Measurements from ENCODE around the gene BBS4. TPM values are rescaled to one million over a fixed set of nuclear protein-coding genes. Genes with fewer than 3 reads are reported as not detected.

BBS4 gene
- total and polyA plus RNA-seq, 9 donors, result 17.8 to 30.2 (median 23.4) TPM

DNA sequence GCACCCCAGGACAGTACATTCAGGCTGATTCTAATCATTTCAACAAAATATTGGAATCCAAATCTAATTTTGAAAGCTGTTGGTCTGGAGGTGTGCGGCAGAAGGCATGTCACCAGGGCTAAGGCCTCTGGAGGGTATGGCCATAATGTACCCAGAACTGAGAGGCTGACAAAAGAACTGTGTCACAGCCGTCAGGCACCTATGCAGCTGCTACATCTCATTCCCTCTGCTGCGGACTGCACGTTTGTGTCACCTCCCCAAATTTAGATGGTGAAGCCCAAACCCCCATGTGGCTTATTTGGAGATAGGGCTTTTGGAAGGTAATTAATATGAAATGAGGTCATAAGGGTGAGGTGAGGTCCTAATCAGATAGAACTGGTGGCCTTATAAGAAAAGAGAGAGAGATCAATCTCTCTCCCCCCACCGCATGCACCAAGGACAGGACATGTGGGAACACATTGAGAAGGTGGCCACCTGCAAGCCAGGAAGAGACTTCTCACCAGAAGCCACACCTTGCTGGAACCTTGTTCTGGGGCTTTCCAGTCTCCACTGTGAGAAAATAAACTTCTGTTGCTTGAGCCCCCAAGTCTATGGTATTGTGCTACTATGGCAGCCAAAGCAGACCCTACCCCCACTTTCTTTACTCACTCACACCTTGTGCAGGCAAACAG lies 74.7 kb downstream of the BBS4 start:
- 89 to 97% (median 94%) methylated on average over 5 of the region's 5 CpGs for WGBS, 3 donors
- H3K27me3 ChIP-seq, result no peaks in the 10 kb centered on the region
- TF ChIP-seq, protein P1, sequence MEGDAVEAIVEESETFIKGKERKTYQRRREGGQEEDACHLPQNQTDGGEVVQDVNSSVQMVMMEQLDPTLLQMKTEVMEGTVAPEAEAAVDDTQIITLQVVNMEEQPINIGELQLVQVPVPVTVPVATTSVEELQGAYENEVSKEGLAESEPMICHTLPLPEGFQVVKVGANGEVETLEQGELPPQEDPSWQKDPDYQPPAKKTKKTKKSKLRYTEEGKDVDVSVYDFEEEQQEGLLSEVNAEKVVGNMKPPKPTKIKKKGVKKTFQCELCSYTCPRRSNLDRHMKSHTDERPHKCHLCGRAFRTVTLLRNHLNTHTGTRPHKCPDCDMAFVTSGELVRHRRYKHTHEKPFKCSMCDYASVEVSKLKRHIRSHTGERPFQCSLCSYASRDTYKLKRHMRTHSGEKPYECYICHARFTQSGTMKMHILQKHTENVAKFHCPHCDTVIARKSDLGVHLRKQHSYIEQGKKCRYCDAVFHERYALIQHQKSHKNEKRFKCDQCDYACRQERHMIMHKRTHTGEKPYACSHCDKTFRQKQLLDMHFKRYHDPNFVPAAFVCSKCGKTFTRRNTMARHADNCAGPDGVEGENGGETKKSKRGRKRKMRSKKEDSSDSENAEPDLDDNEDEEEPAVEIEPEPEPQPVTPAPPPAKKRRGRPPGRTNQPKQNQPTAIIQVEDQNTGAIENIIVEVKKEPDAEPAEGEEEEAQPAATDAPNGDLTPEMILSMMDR (IDR thresholded peaks at IDR 0.05), result no peak
- no peak for TF ChIP-seq POLR2A (IDR thresholded peaks at IDR 0.05)
- TF ChIP-seq EP300 (IDR thresholded peaks at IDR 0.05), result no peak
- intact Hi-C loops (cut with DNase I), result no loop called here
- no peak for DNase-seq
- no peaks in the 10 kb centered on the region for H3K36me3 ChIP-seq
- H3K27ac ChIP-seq, result no peak overlapping the region
- H3K9me3 ChIP-seq, result no peaks in the 10 kb centered on the region
- H3K4me1 ChIP-seq (ENCODE audit: insufficient read depth), result no peaks in the 10 kb centered on the region
- no peak overlapping the region for H3K4me3 ChIP-seq

DNA sequence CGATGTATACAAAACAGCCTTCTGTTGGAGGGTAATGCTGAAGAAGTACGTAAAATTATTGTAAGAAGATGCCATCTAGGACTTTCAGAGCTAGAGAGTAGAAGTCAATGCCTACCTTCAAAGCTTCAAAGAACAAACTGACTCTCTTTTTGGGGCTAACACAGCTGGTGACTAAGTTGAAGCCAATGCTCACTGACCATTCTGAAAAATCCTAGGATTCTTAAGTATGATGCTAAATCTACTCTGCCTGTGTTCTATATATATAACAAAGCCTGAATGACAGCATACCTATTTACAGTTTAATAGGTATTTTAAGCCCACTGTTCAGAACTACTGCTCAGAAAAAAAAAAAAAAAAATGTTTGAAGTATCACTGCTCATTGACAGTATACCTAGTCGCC lies 78.6 kb downstream of the BBS4 start:
- no peaks in the 10 kb centered on the region for H3K36me3 ChIP-seq

DNA sequence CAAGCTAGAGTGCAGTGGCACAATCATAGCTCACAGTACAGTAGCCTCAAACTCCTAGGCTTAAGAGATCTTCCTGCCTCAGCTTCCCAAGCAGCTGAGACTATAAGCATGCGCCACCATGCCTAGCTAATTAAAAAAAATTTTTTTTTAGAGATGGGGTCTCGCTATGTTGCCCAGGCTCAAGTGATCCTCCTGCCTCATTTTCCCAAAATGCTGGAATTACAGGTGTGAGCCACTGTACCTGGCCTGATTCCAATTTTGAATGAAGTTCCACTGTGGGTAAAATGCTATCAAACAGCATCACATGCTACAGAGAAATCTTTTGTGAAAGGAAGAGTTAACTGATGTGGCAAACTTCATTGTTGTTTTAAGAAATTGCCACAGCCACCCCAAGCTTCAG lies 80.0 kb downstream of the BBS4 start:
- Histone ChIP-seq H3K27me3 (no peaks in the 10 kb centered on the region), H3K9me3 (no peaks in the 10 kb centered on the region), H3K4me1 (ENCODE audit: insufficient read depth) (no peaks in the 10 kb centered on the region), H3K36me3 (no peaks in the 10 kb centered on the region), H3K27ac (no peak overlapping the region), H3K4me3 (no peak overlapping the region)
- WGBS, 3 donors, result 97 to 98% (median 98%) methylated on average over 2 of the region's 2 CpGs
- intact Hi-C loops (cut with DNase I), result no loop called here
- DNase-seq, result no peak
- TF ChIP-seq EP300 (IDR thresholded peaks at IDR 0.05) (no peak), POLR2A (IDR thresholded peaks at IDR 0.05) (no peak)
- TF ChIP-seq, protein P1 (IDR thresholded peaks at IDR 0.05), result no peak

More for the DNA sequence above, 78.6 kb downstream of the BBS4 start:
- Histone ChIP-seq H3K27me3 (no peaks in the 10 kb centered on the region), H3K27ac (no peak overlapping the region), H3K4me3 (no peak overlapping the region), H3K4me1 (ENCODE audit: insufficient read depth) (no peaks in the 10 kb centered on the region), H3K9me3 (no peaks in the 10 kb centered on the region)
- intact Hi-C loops (cut with DNase I), result no loop called here
- DNase-seq, result no peak
- no peak for TF ChIP-seq POLR2A (IDR thresholded peaks at IDR 0.05)
- TF ChIP-seq, protein P1 (IDR thresholded peaks at IDR 0.05), result no peak
- TF ChIP-seq EP300 (IDR thresholded peaks at IDR 0.05), result no peak
- WGBS, 3 donors, result 94 to 99% (median 98%) methylated on average over 3 of the region's 3 CpGs

DNA sequence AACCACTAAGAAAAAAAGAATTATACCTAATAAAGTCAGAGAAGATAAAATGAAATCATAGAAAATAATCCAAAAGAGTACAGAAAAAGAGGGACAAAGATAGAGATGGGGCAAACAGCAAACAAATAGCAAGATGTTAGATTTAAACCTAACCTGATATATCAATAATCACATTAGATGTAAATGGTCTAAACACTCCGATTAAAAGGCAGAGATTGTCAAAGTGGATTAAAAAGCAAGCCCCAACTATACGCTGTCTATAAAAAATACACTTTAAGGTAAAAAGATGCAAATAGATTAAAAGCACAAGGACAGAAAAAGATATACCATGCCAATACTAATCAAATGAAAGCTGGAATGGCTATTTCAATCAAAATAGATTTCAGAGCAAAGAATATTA lies 80.8 kb downstream of the BBS4 start:
- DNase-seq, result no peak
- 96 to 99% (median 98%) methylated on average over 2 of the region's 2 CpGs for WGBS, 3 donors
- H3K9me3 ChIP-seq, result no peaks in the 10 kb centered on the region
- H3K27me3 ChIP-seq, result no peaks in the 10 kb centered on the region
- intact Hi-C loops (cut with DNase I), result no loop called here
- no peaks in the 10 kb centered on the region for H3K4me1 ChIP-seq (ENCODE audit: insufficient read depth)
- H3K27ac ChIP-seq, result no peak overlapping the region
- H3K4me3 ChIP-seq, result no peak overlapping the region
- no peaks in the 10 kb centered on the region for H3K36me3 ChIP-seq
- TF ChIP-seq POLR2A (IDR thresholded peaks at IDR 0.05) (no peak), EP300 (IDR thresholded peaks at IDR 0.05) (no peak)
- TF ChIP-seq, protein P1 (IDR thresholded peaks at IDR 0.05), result no peak
